22Rv1 (cell line): Measurements from ENCODE around the gene STRA8.

Experiments used
- CTCF ChIP-seq: fragments of 450-650 bp; IDR thresholded peaks from 2 replicates; pipeline ENCODE4 v1.5.1; 2017; ENCODE audit warnings: mild to moderate bottlenecking
- ZFX ChIP-seq: fragments of 450-650 bp; IDR thresholded peaks from 2 replicates; pipeline ENCODE4 v1.6.1; 2017; ENCODE audit warnings: antibody characterized with exemption, borderline replicate concordance

- TF ChIP-seq CTCF (no peak), ZFX (no peak)
Measured at GRCh38 chr7:135291809-135292253, 58.2 kb downstream of the STRA8 start.
